DOHH2 (cell line): Measurements from ENCODE around the gene DRD1.

Experiments
- H3F3A ChIP-seq: fragments of 200-600 bp; sonication (generic), shearing (Covaris generic); 2 replicates; pipeline ENCODE4 v1.6.0; 2016; ENCODE audit warnings: antibody characterized with exemption, mild to moderate bottlenecking; ENCODE audit not compliant: control insufficient read depth, insufficient read depth
- H3K27ac ChIP-seq: fragments of 200-600 bp; sonication (generic); 2 replicates; pipeline ENCODE4 v1.5.1; 2014; ENCODE audit warnings: low read depth, mild to moderate bottlenecking, low read length, moderate library complexity
- H3K27me3 ChIP-seq: fragments of 200-600 bp; sonication (generic); 2 replicates; pipeline ENCODE4 v1.6.1; 2014; ENCODE audit warnings: mild to moderate bottlenecking, low read length, mixed read lengths; ENCODE audit not compliant: control insufficient read depth
- H3K36me3 ChIP-seq: fragments of 200-600 bp; sonication (generic); 2 replicates; pipeline ENCODE4 v1.6.1; 2014; ENCODE audit warnings: mild to moderate bottlenecking, low read length, moderate library complexity, mixed read lengths; ENCODE audit not compliant: control insufficient read depth
- H3K4me1 ChIP-seq: fragments of 200-600 bp; sonication (generic); 2 replicates; pipeline ENCODE4 v1.6.1; 2014; ENCODE audit warnings: mild to moderate bottlenecking, low read length, mixed read lengths; ENCODE audit not compliant: control insufficient read depth
- H3K4me2 ChIP-seq: fragments of 200-600 bp; sonication (generic); 2 replicates; pipeline ENCODE4 v1.6.0; 2014; ENCODE audit warnings: mild to moderate bottlenecking, low read length, moderate library complexity
- H3K4me3 ChIP-seq: fragments of 200-600 bp; sonication (generic); 2 replicates; pipeline ENCODE4 v1.5.1; 2014; ENCODE audit warnings: mild to moderate bottlenecking, low read length, mixed read lengths
- H3K79me2 ChIP-seq: fragments of 200-600 bp; sonication (generic); 2 replicates; pipeline ENCODE4 v1.6.1; 2014; ENCODE audit warnings: mild to moderate bottlenecking, low read length, mixed read lengths; ENCODE audit not compliant: control insufficient read depth
- H3K9me2 ChIP-seq: fragments of 200-600 bp; sonication (generic); replicated peaks from 2 replicates; pipeline ENCODE4 v1.6.1; 2014; ENCODE audit warnings: mild to moderate bottlenecking, low read length, mixed read lengths; ENCODE audit not compliant: control insufficient read depth
- H3K9me3 ChIP-seq: fragments of 200-600 bp; sonication (generic); 2 replicates; pipeline ENCODE4 v1.6.1; 2014; ENCODE audit warnings: antibody characterized with exemption, low read length, mixed read lengths; ENCODE audit not compliant: control insufficient read depth, insufficient read depth
- H4K20me1 ChIP-seq: fragments of 200-600 bp; sonication (generic); 2 replicates; pipeline ENCODE4 v1.6.0; 2014; ENCODE audit warnings: low read depth, mild to moderate bottlenecking, antibody characterized with exemption, low read length, moderate library complexity; ENCODE audit not compliant: control insufficient read depth, insufficient read depth
- CTCF ChIP-seq: fragments of 200-600 bp; sonication (generic); IDR thresholded peaks from one replicate; pipeline ENCODE4 v1.5.1; 2014; ENCODE audit warnings: antibody characterized with exemption, mild to moderate bottlenecking, low read depth, low read length; ENCODE audit not compliant: poor library complexity, severe bottlenecking
- EZH2phosphoT487 ChIP-seq: fragments of 200-600 bp; sonication (generic); IDR thresholded peaks from 2 replicates; pipeline ENCODE4 v1.6.1; 2017; ENCODE audit warnings: borderline replicate concordance, mild to moderate bottlenecking, antibody characterized with exemption, low read length, moderate library complexity, mixed read lengths

DRD1 gene

GRCh38 chr5:175443514-175444059 lies 395 bp downstream of the DRD1 start:
- Histone ChIP-seq H3K27me3 (peaks cover 12% of the 10 kb centered on the region), H3K9me3 (no peaks in the 10 kb centered on the region), H4K20me1 (no peaks in the 10 kb centered on the region), H3K27ac (no peak overlapping the region), H3K4me3 (no peak overlapping the region), H3K79me2 (no peaks in the 10 kb centered on the region), H3F3A (no peaks in the 10 kb centered on the region), H3K36me3 (no peaks in the 10 kb centered on the region), H3K4me1 (no peaks in the 10 kb centered on the region), H3K9me2 (no peaks in the 10 kb centered on the region), H3K4me2 (no peak overlapping the region)
- TF ChIP-seq EZH2phosphoT487 (no peak), CTCF (no peak)

- H4K20me1 ChIP-seq = no peaks in the 10 kb centered on the region
- H3F3A ChIP-seq = no peaks in the 10 kb centered on the region
- H3K79me2 ChIP-seq = no peaks in the 10 kb centered on the region
- H3K4me3 ChIP-seq = no peak overlapping the region
- no peak overlapping the region for H3K27ac ChIP-seq
- no peaks in the 10 kb centered on the region for H3K9me3 ChIP-seq
- no peak for TF ChIP-seq CTCF
- no peak for TF ChIP-seq EZH2phosphoT487
- H3K9me2 ChIP-seq = no peaks in the 10 kb centered on the region
- H3K4me2 ChIP-seq = no peak overlapping the region
- no peaks in the 10 kb centered on the region for H3K36me3 ChIP-seq
- no peaks in the 10 kb centered on the region for H3K4me1 ChIP-seq
- H3K27me3 ChIP-seq = peaks cover 6% of the 10 kb centered on the region; the same call in 1 of the 2 replicates
These were observed 5.6 kb downstream of the DRD1 start for GRCh38 chr5:175438234-175438857.

- H3K4me3 ChIP-seq = no peak overlapping the region
- H3K9me3 ChIP-seq = no peaks in the 10 kb centered on the region
- no peaks in the 10 kb centered on the region for H3K36me3 ChIP-seq
- no peaks in the 10 kb centered on the region for H3K79me2 ChIP-seq
- H3K27ac ChIP-seq = no peak overlapping the region
- H3K9me2 ChIP-seq = no peaks in the 10 kb centered on the region
- H3F3A ChIP-seq = no peaks in the 10 kb centered on the region
- no peak overlapping the region for H3K4me2 ChIP-seq
- H3K4me1 ChIP-seq = no peaks in the 10 kb centered on the region
- TF ChIP-seq CTCF = no peak
- no peak for TF ChIP-seq EZH2phosphoT487
- H3K27me3 ChIP-seq = peaks cover 6% of the 10 kb centered on the region
- no peaks in the 10 kb centered on the region for H4K20me1 ChIP-seq
These were observed 7.6 kb downstream of the DRD1 start for GRCh38 chr5:175436359-175436758.
